SIG-M5 treated with dmso at 0.1 percent for 504 hours (cell line): ENCODE measurements around the gene GSX2.

Experiments
- DNase-seq: peaks from one replicate; lab custom pipeline; 2025; ENCODE audit not compliant: unreplicated experiment; lab: John Stamatoyannopoulos, UW

GSX2 gene

DNA sequence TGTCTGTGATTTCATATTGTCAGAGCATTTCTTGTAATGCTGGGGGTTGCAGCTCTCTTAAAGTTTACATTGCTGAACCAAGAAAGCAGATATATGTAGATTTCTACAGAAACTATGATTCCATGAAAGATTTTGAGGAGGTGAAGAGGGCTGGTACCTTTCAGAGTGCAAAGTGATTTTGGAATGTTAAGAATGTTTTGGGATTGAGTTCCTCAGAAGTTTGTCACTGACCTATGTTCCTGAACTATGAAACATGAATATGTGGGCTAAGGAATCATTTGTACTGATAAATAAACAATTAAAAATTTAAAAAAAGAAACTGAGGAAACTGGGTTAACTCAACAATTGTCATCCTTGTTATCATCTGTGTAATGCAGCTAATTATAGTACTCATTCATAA, 23.3 kb upstream of the GSX2 start:
- DNase-seq = no peak

GRCh38 chr4:54077812-54078211, 22.2 kb upstream of the GSX2 start:
- DNase-seq = no peak

DNA sequence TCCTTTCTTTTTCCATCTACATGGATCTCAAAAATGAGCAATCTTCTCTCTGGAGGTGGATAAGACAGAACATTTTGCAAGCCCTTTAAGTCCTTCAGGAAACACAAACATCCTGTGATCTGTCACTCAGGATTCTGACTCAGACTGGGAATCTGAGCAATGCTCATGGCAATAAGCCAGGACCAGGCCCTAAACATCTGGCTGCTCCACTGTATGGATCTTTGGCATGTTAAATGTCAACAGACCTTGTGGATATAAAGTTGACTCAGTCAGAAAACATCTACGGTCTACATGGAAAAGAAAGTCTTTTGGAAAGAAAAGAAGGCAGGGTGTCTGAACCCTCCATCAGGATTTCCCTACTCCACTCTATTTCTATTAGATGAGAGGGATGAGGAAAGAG, 17.8 kb upstream of the GSX2 start:
- DNase-seq = no peak

- peak; percentile 14 for DNase-seq
Measured at GRCh38 chr4:54085284-54085683, 14.7 kb upstream of the GSX2 start.

GRCh38 chr4:54089875-54090274, 10.1 kb upstream of the GSX2 start:
- no peak for DNase-seq

GRCh38 chr4:54090404-54090803, 9.6 kb upstream of the GSX2 start:
- no peak for DNase-seq

GRCh38 chr4:54090804-54091623, 8.9 kb upstream of the GSX2 start:
- no peak for DNase-seq

GRCh38 chr4:54091637-54092404, 8.1 kb upstream of the GSX2 start:
- peak; percentile 40 for DNase-seq

DNA sequence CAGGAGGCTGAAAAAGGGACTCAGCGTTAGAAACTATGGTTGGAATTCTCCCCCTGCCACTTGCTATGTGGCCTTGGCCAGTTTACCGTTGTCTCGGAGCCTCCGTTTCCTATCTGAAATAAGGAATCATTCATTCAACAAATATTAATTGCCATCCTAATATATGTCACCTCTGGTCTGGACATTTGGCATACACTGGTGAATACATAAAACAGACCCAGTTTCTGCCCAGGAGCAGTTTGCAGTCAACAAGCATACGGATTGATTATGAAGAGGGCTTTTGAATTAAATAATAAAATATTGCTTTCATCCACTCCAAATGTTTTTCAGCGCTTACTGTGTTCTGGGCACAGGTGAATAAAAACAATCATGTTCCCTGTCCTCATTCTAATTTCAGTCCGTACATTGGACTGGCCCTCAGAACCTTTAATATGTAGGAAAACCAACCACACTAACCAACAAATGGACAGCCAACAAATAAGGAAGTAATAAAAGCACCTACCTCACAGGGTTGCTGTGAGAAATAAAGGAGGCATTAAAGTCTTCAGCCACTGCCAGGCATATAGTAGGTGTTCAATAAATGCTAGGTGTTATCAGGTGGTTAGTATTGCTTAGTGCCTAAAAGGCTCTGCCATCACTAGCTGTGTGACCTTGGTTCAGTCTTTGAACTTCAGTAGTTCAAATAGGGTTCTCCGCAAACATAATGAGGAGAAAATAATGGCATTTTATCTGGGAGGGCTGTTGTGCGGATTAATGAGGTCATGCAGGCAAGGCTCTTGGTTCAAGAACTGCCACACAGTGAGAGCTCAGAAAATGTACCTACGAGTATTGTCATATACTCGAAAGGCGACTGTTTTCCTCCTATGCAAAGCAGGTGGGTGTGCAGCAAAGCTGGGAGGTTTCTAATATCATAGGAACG, 7.3 kb upstream of the GSX2 start:
- DNase-seq = no peak

DNA sequence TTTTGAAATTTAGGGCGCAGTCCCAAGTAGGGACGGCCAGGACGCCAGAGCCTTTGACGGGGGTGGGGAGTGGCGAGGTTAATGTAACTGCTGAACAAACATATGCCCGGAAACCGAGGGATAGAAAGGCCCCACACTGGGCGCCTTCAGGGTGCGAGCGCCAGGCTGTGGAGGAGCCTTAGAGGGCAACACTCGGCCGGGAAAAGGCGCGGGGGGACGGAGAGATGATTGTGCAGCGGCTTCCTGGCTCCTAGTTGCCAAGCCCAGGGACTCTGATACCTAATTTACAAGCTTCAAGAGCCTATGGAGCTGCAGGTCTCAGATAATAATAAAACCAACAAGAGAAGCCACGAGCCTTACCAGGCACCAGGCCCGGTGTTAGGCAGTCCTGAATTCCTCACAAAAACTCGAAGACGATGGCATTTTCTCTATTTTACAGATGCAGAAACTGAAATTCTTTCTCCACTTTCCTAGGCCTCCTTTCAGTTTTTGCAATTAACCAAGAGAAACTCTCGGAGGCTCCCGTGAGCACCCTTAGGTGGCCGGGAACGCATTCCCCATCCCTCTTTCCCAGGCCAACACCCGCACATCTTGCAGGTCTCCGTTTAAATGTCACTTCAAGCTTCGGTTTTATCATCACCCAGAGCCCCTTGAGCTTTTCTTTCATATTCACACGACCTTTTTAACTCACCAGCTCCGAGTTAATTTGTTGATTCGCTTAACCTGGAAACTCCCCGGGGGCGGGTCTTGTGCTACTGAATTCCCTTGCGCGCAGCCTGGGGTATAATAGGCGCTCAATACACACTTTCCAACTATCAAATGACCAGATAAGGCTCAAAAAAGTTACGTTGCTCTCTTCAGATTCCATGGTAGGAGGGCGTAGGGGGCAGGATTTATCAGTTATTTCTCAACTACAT, 6.4 kb upstream of the GSX2 start:
- no peak for DNase-seq

DNA sequence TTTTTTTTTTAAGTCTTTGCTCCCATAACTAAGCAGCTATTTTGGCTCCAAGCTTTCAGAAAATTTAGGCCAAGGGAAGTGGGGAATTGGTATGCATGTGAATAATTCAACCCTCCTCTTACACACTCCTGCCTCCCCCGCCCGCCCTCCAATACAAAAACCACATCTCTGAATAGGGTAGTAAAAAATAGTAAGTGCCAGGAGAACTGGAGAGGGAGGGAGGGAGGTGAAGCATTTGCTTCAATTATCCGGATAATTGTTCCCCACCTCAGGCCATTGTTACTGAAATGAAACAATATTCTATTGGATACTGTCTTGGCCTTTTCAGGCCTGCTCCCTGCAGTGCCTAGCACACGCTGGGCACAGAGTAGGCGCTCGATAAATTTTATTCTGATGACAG, 5.5 kb upstream of the GSX2 start:
- DNase-seq = no peak

- DNase-seq = no peak
Measured at GRCh38 chr4:54095110-54095825, 4.7 kb upstream of the GSX2 start.

DNA sequence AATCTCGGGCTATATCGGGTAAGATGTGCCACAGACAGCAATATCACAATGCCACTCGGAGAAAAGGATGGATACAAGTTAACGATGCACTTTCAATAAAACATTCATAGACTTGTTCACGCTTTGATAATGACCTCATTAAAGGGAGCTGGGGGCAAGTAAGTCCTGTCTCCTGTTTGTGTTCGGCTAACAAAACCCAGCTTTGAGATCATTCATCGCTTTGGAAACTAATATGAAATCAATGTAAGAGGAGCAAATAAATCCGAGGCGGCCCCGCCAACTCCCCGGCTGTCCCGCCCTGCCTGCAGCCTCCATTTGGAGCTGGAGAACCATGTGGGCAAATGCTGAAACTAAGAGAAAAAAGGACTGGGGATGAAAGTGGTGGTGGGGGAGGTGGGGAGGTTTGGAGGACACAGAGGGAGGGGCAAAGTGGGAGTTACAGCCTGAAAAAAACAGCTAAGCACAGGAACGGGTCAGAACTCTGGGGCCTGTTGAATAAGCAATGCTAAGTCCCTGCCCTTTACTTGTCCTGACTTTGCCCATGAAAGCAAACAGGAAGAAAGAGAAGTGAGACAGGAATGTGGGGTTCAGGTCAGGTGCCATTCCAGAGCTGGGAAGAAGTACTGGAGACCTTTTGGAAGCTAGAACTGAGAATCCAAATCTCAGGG, 3.5 kb upstream of the GSX2 start:
- DNase-seq = no peak

DNA sequence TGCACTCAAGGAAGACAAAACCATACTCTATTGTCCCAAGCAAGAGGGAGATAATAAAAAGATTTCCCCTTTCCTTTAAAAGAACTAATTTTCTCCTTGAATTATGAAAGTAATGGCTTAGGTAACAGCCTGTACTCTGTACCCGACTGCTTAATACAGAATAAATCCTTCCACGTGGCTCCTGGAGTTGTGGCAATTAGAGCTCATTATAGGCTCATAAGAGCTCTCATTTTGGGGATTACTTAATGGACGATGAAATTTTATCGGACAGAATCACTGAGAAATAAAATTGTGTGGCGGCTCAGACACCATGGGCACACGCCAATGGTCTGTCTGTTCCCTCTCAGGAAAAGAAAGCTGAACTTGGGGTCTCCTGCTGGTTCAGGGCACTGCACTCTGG, 2.8 kb upstream of the GSX2 start:
- no peak for DNase-seq

- no peak for DNase-seq
Measured at GRCh38 chr4:54098375-54098774, 1.6 kb upstream of the GSX2 start.

DNA sequence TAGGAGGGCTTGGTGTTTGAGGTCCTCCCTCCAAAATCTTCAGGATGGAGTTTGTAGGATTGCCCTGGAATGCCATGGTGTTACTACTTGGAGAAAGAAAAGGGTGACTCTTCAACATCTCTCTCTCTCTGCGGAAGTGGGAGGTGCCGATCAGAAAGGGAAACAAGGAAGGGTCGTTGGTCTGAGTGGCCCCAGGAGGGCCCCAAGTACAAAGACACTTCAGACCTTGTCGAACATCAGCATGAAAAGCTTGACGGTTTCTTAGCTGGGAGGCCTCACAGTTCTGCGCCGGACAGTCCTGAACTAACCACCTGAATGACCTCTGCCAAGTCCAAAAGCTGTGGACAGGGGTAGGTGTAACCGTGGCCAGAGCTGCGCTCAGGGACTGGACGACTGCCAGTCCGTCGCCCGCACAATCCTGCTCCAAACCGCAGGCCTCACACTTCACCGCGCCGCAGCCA, 646 bp upstream of the GSX2 start:
- DNase-seq = no peak

- no peak for DNase-seq
Measured at GRCh38 chr4:54100595-54101189, 729 bp downstream of the GSX2 start.

DNA sequence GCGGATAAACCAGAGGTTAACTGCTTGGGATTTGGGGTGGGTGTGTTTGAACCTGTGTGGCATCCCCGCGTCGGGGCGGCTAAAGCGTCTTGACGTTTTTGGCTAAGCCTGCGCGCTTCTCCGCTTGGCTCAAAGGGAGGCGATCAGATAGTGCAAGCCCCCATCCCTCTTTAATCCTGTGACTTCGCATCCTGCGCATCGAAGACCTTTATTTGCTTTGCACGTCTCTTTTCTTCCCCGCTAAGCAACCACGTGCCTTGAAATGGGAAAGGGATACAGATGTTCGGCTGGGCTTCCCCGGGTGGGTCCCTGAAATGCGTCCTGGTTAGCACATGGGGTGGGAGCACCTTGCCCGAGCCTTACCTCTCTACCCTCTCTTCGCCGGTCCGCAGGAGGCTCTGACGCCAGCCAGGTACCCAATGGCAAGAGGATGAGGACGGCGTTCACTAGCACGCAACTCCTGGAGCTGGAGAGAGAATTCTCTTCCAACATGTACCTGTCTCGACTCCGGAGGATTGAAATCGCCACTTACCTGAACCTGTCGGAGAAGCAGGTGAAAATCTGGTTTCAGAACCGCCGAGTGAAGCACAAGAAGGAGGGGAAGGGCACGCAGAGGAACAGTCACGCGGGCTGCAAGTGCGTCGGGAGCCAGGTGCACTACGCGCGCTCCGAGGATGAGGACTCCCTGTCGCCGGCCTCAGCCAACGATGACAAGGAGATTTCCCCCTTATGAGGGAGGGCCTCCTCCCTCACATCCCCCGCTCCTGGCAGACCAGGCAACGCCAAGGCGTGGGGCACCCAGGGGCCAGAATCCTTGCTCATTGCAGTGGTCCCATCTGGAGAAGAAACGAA, 1.5 kb downstream of the GSX2 start:
- DNase-seq = no peak
